GM23248 (cell line): Measurements from ENCODE around the gene CAB39.

Experiments used
- EZH2 ChIP-seq: fragments of 200-600 bp; sonication (generic); IDR thresholded peaks from 2 replicates; pipeline ENCODE4 v1.6.1; 2018; ENCODE audit warnings: antibody characterized with exemption, mild to moderate bottlenecking; ENCODE audit not compliant: insufficient read depth, poor library complexity, severe bottlenecking
- EZH2phosphoT487 ChIP-seq: fragments of 200-600 bp; sonication (generic); IDR thresholded peaks from 2 replicates; pipeline ENCODE4 v1.6.1; 2018; ENCODE audit warnings: antibody characterized with exemption, moderate library complexity, mild to moderate bottlenecking, low read depth; ENCODE audit not compliant: insufficient read depth

DNA sequence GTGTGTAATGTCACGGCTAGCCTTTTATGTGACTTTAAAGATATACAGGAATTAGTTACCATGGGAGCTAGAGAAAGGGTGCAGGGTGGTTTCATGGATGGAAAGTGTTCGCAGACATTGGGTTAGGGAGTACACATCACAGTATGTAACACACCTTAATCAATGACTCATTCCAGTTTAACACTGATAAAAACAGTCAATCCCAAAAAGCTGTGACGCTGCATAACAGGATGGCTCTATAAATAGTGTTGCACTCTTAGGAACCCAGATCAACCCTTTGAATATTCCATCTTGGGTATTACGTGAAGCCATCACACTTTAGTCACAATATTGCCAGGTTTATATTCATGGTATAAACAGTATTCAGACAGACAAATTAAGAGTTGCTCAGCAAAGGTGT, 33.6 kb downstream of the CAB39 start:
- no peak for TF ChIP-seq EZH2
- no peak for TF ChIP-seq EZH2phosphoT487
